H9 (cell line): Measurements from ENCODE around the gene NCKAP5. TPM values are rescaled to one million over a fixed set of nuclear protein-coding genes. Genes with fewer than 3 reads are reported as not detected.

ENCODE experiments used
- DNase-seq: peaks from one replicate; pipeline ENCODE4 v3.0.0-alpha.2; 2017
- H2AFZ ChIP-seq: one replicate; pipeline ENCODE4 v1.6.1; 2013; ENCODE audit warnings: mild to moderate bottlenecking, low read length, control low read depth, moderate library complexity
- H2AK5ac ChIP-seq: 2 replicates; pipeline ENCODE4 v1.6.1; 2013; ENCODE audit warnings: low read length, control low read depth, mixed read lengths; ENCODE audit not compliant: insufficient read length
- H2BK120ac ChIP-seq: one replicate; pipeline ENCODE4 v1.6.1; 2013; ENCODE audit warnings: low read depth, mild to moderate bottlenecking, low read length, control low read depth, inconsistent platforms; ENCODE audit not compliant: poor library complexity, severe bottlenecking
- H2BK12ac ChIP-seq: 2 replicates; pipeline ENCODE4 v1.6.1; 2013; ENCODE audit warnings: low read length, control low read depth, mixed read lengths, low read depth; ENCODE audit not compliant: insufficient read length
- H2BK15ac ChIP-seq: 2 replicates; pipeline ENCODE4 v1.6.1; 2013; ENCODE audit warnings: low read depth, low read length, control low read depth
- H2BK20ac ChIP-seq: one replicate; pipeline ENCODE4 v1.6.1; 2013; ENCODE audit warnings: low read depth, mild to moderate bottlenecking, low read length, control low read depth, inconsistent platforms; ENCODE audit not compliant: poor library complexity, severe bottlenecking
- H2BK5ac ChIP-seq: 2 replicates; pipeline ENCODE4 v1.6.1; 2013; ENCODE audit warnings: low read length, control low read depth, mixed read lengths; ENCODE audit not compliant: insufficient read length
- H3K14ac ChIP-seq: 2 replicates; pipeline ENCODE4 v1.6.1; 2013; ENCODE audit warnings: low read length, control low read depth; ENCODE audit not compliant: insufficient read depth
- H3K18ac ChIP-seq: 2 replicates; pipeline ENCODE4 v1.6.1; 2013; ENCODE audit warnings: low read depth, mild to moderate bottlenecking, mixed read lengths, low read length, control low read depth; ENCODE audit not compliant: insufficient read length
- H3K23ac ChIP-seq: 2 replicates; pipeline ENCODE4 v1.6.1; 2013; ENCODE audit warnings: low read length, control low read depth, mixed read lengths, low read depth; ENCODE audit not compliant: insufficient read length
- H3K23me2 ChIP-seq: 2 replicates; pipeline ENCODE4 v1.6.1; 2013; ENCODE audit warnings: low read depth, mild to moderate bottlenecking, mixed read lengths, low read length, control low read depth; ENCODE audit not compliant: insufficient read length, poor library complexity, severe bottlenecking
- H3K27ac ChIP-seq: 2 replicates; pipeline ENCODE4 v1.5.1; 2013; ENCODE audit warnings: low read length, control low read depth, mixed read lengths, low read depth; ENCODE audit not compliant: insufficient read length
- H3K27me3 ChIP-seq: 2 replicates; pipeline ENCODE4 v1.6.1; 2013; ENCODE audit warnings: low read length, control low read depth, inconsistent platforms; ENCODE audit not compliant: insufficient read depth
- H3K4ac ChIP-seq: 2 replicates; pipeline ENCODE4 v1.6.1; 2013; ENCODE audit warnings: low read depth, mild to moderate bottlenecking, control low read depth, inconsistent platforms, low read length, moderate library complexity
- H3K4me1 ChIP-seq: 2 replicates; pipeline ENCODE4 v1.6.1; 2013; ENCODE audit warnings: low read length, control low read depth, inconsistent platforms; ENCODE audit not compliant: insufficient read depth
- H3K4me2 ChIP-seq: 2 replicates; pipeline ENCODE4 v1.6.1; 2013; ENCODE audit warnings: low read length, control low read depth, mixed read lengths; ENCODE audit not compliant: insufficient read length, insufficient read depth
- H3K56ac ChIP-seq: 2 replicates; pipeline ENCODE4 v1.6.1; 2013; ENCODE audit warnings: low read depth, mild to moderate bottlenecking, mixed read lengths, low read length, control low read depth; ENCODE audit not compliant: insufficient read length
- H3K79me1 ChIP-seq: 2 replicates; pipeline ENCODE4 v1.6.1; 2013; ENCODE audit warnings: low read depth, mild to moderate bottlenecking, moderate library complexity, low read length, control low read depth, inconsistent platforms; ENCODE audit not compliant: insufficient read depth, poor library complexity, severe bottlenecking
- H3K79me2 ChIP-seq: 2 replicates; pipeline ENCODE4 v1.6.1; 2013; ENCODE audit warnings: low read length, control low read depth, inconsistent platforms; ENCODE audit not compliant: insufficient read depth
- H3K9ac ChIP-seq: 2 replicates; pipeline ENCODE4 v1.6.1; 2013; ENCODE audit warnings: low read length, control low read depth, mixed read lengths; ENCODE audit not compliant: insufficient read length; ENCODE audit errors: extremely low read depth
- H3K9me3 ChIP-seq: one replicate; pipeline ENCODE4 v1.6.1; 2013; ENCODE audit warnings: low read depth, low read length, inconsistent platforms; ENCODE audit not compliant: control insufficient read depth
- H3T11ph ChIP-seq: one replicate; pipeline ENCODE4 v1.6.1; 2013; ENCODE audit warnings: mild to moderate bottlenecking, low read length, control low read depth, inconsistent platforms
- H4K20me1 ChIP-seq: one replicate; pipeline ENCODE4 v1.6.1; 2013; ENCODE audit not compliant: control insufficient read depth, insufficient read length, insufficient read depth
- H4K5ac ChIP-seq: 2 replicates; pipeline ENCODE4 v1.6.1; 2013; ENCODE audit warnings: low read depth, mild to moderate bottlenecking, mixed read lengths, low read length, control low read depth; ENCODE audit not compliant: insufficient read length
- H4K8ac ChIP-seq: replicated peaks from 2 replicates; pipeline ENCODE4 v1.6.1; 2013; ENCODE audit warnings: low read length, control low read depth, mixed read lengths, low read depth; ENCODE audit not compliant: insufficient read length
- H4K91ac ChIP-seq: 2 replicates; pipeline ENCODE4 v1.6.1; 2013; ENCODE audit warnings: low read depth, mild to moderate bottlenecking, moderate library complexity, mixed read lengths, low read length, control low read depth; ENCODE audit not compliant: insufficient read length
- H3K27ac Mint-ChIP-seq, 3 experiments: 2 replicates in 2 of 3; 3 replicates in 1 of 3; pipeline ENCODE4 v1.8.0; 2020 to 2021; ENCODE audit warnings: mixed read lengths in 3 of 3, mild to moderate bottlenecking in 1 of 3, moderate library complexity in 1 of 3
- H3K27me3 Mint-ChIP-seq: 2 replicates; pipeline ENCODE4 v1.8.0; 2021; ENCODE audit warnings: low read depth, mild to moderate bottlenecking, moderate library complexity, mixed read lengths
- H3K36me3 Mint-ChIP-seq, 3 experiments: 2 replicates in 2 of 3; 3 replicates in 1 of 3; pipeline ENCODE4 v1.8.0; 2020 to 2021; ENCODE audit warnings: low read depth in 3 of 3, mixed read lengths in 3 of 3; ENCODE audit not compliant: insufficient read depth in 1 of 3
- H3K4me1 Mint-ChIP-seq, 2 experiments: 2 replicates each; pipeline ENCODE4 v1.8.0; 2020; ENCODE audit warnings: mixed read lengths in 2 of 2
- H3K4me3 Mint-ChIP-seq, 2 experiments: 2 replicates in 1 of 2; 3 replicates in 1 of 2; pipeline ENCODE4 v1.8.0; 2020 to 2021; ENCODE audit warnings: mild to moderate bottlenecking in 2 of 2, mixed read lengths in 2 of 2, moderate library complexity in 1 of 2
- H3K9me3 Mint-ChIP-seq, 2 experiments: 2 replicates in 1 of 2; 3 replicates in 1 of 2; pipeline ENCODE4 v1.8.0; 2020; ENCODE audit warnings: mild to moderate bottlenecking in 2 of 2, mixed read lengths in 2 of 2, moderate library complexity in 1 of 2
- CTCF ChIP-seq: fragments of 200-600 bp; sonication (generic); conservative IDR thresholded peaks from 3 replicates; pipeline ENCODE4 v1.8.0; 2021; ENCODE audit warnings: antibody characterized with exemption, mild to moderate bottlenecking
- WGBS: extraction: QIAGEN DNeasy Blood & Tissue Kit; methylation state at CpG from one replicate; pipeline ENCODE4 v1.1.7; 2013; ENCODE audit warnings: missing lambda C conversion rate, low lambda C conversion rate, mixed read lengths; ENCODE audit not compliant: insufficient read length; ENCODE audit errors: extremely low coverage; 5-methylcytosine and 5-hydroxymethylcytosine counted together
- total RNA-seq: library from RNA; stranded (reverse); gene quantifications from 2 replicates; pipeline ENCODE4 v1.2.1, GENCODE V29; 2021

The NCKAP5 gene
- total RNA-seq, 1 experiment from 2014 or later, result 0.26 TPM

GRCh38 chr2:132896073-132896472, 672.2 kb downstream of the NCKAP5 start:
- no peak overlapping the region for H4K91ac ChIP-seq
- H4K20me1 ChIP-seq, result no peaks in the 10 kb centered on the region
- no peaks in the 10 kb centered on the region for H3K23me2 ChIP-seq
- no peaks in the 10 kb centered on the region for H3K4me1 ChIP-seq
- H2BK20ac ChIP-seq, result no peak overlapping the region
- no peak overlapping the region for H2AFZ ChIP-seq
- H3K56ac ChIP-seq, result no peak overlapping the region
- no peak overlapping the region for H3K27ac ChIP-seq
- TF ChIP-seq CTCF, result no peak
- no peak overlapping the region for H3K4ac ChIP-seq
- no peaks in the 10 kb centered on the region for H3K79me1 ChIP-seq
- H3K4me3 Mint-ChIP-seq, result no peak overlapping the region
- H4K5ac ChIP-seq, result no peak overlapping the region
- no peak overlapping the region for H3T11ph ChIP-seq
- no peaks in the 10 kb centered on the region for H3K27me3 ChIP-seq
- no peak overlapping the region for H2AK5ac ChIP-seq
- no peak overlapping the region for H4K8ac ChIP-seq
- no peak overlapping the region for H3K14ac ChIP-seq
- no peak overlapping the region for H2BK120ac ChIP-seq
- no peaks in the 10 kb centered on the region for H3K27me3 Mint-ChIP-seq
- no peak overlapping the region for H3K4me2 ChIP-seq
- no peak overlapping the region for H2BK15ac ChIP-seq
- H3K9me3 Mint-ChIP-seq, result no peaks in the 10 kb centered on the region
- WGBS, result no CpG with 5 or more reads among the region's 7 CpGs
- no peak overlapping the region for H2BK12ac ChIP-seq
- H3K18ac ChIP-seq, result no peak overlapping the region
- H3K23ac ChIP-seq, result no peak overlapping the region
- no peak for DNase-seq
- no peak overlapping the region for H2BK5ac ChIP-seq
- H3K9ac ChIP-seq, result no peak overlapping the region
- no peak overlapping the region for H3K27ac Mint-ChIP-seq
- H3K4me1 Mint-ChIP-seq, result no peaks in the 10 kb centered on the region; a peak in 1 of 4 replicates
- H3K36me3 Mint-ChIP-seq, result no peaks in the 10 kb centered on the region
- H3K9me3 ChIP-seq, result no peaks in the 10 kb centered on the region
- no peaks in the 10 kb centered on the region for H3K79me2 ChIP-seq
